CD4-positive, alpha-beta T cell (primary cell): Measurements from ENCODE around the gene HHAT. TPM values are rescaled to one million over a fixed set of nuclear protein-coding genes. Genes with fewer than 3 reads are reported as not detected.
A peak's percentile ranks its signal among the peaks of the same experiment; 100 is the strongest.

Experiments
- ATAC-seq: fragments of 200-7000 bp; cut with Tn5 transposase; one replicate; pipeline ENCODE4 v1.10.0; 2022; ENCODE audit warnings: mild to moderate bottlenecking; ENCODE audit not compliant: poor library complexity
- CTCF ChIA-PET: fragments of 350-600 bp; sonication (Branson Sonifier 250); formaldehyde crosslinking; loops from one replicate; lab custom pipeline; 2021; ENCODE audit warnings: antibody characterized with exemption, inconsistent platforms; lab: Charles Lee
- POLR2A ChIA-PET: fragments of 350-600 bp; sonication (Branson Sonifier 250); formaldehyde crosslinking; loops from one replicate; lab custom pipeline; 2021; ENCODE audit warnings: antibody characterized with exemption, inconsistent platforms; lab: Charles Lee
- DNase-seq, 14 experiments: peaks; one replicate each; pipeline ENCODE4 v3.0.0-alpha.2; 2013 to 2020; ENCODE audit warnings: mixed read lengths in 2 of 14
- H3K27ac ChIP-seq, 2 donors: one replicate each; pipeline versions ENCODE4 v1.5.1 to v1.7.0; 2013; ENCODE audit warnings: low read length in 2 of 2, low read depth in 1 of 2, mild to moderate bottlenecking in 1 of 2
- H3K27me3 ChIP-seq, 2 experiments: 1 replicate in 1 of 2; 2 replicates in 1 of 2; pipeline versions ENCODE4 v1.6.1 to v1.7.0; 2013; ENCODE audit warnings: low read length in 2 of 2, control low read depth in 1 of 2, mild to moderate bottlenecking in 1 of 2, moderate library complexity in 1 of 2; ENCODE audit not compliant: insufficient read depth in 2 of 2, control insufficient read depth in 1 of 2
- H3K36me3 ChIP-seq: one replicate; pipeline ENCODE4 v1.6.1; 2013; ENCODE audit warnings: low read length, control low read depth; ENCODE audit not compliant: insufficient read depth
- H3K4me1 ChIP-seq: one replicate; pipeline ENCODE4 v1.6.1; 2013; ENCODE audit warnings: low read length, control low read depth; ENCODE audit not compliant: insufficient read depth
- H3K4me3 ChIP-seq: one replicate; pipeline ENCODE4 v1.5.1; 2013; ENCODE audit warnings: mild to moderate bottlenecking, low read length, moderate library complexity
- H3K9me3 ChIP-seq, 2 experiments: 1 replicate in 1 of 2; 2 replicates in 1 of 2; pipeline versions ENCODE4 v1.6.1 to v1.7.0; 2013; ENCODE audit warnings: low read length in 2 of 2, mild to moderate bottlenecking in 2 of 2, control low read depth in 1 of 2, moderate library complexity in 1 of 2; ENCODE audit not compliant: control insufficient read depth in 1 of 2, insufficient read depth in 1 of 2
- H3K27ac Mint-ChIP-seq: one replicate; pipeline ENCODE4 v1.8.0; 2020; ENCODE audit warnings: mixed read lengths
- H3K27me3 Mint-ChIP-seq: one replicate; pipeline ENCODE4 v1.8.0; 2021; ENCODE audit warnings: mixed read lengths
- H3K36me3 Mint-ChIP-seq: one replicate; pipeline ENCODE4 v1.8.0; 2021; ENCODE audit warnings: low read depth, mixed read lengths
- H3K4me1 Mint-ChIP-seq: one replicate; pipeline ENCODE4 v1.8.0; 2021; ENCODE audit warnings: low read depth, mixed read lengths
- H3K4me3 Mint-ChIP-seq: one replicate; pipeline ENCODE4 v1.8.0; 2020; ENCODE audit warnings: mild to moderate bottlenecking, mixed read lengths
- H3K9me3 Mint-ChIP-seq: one replicate; pipeline ENCODE4 v1.8.0; 2020; ENCODE audit warnings: mixed read lengths
- CTCF ChIP-seq: fragments of 200-600 bp; IDR thresholded peaks from one replicate; pipeline ENCODE4 v1.8.0; 2022; ENCODE audit warnings: antibody characterized with exemption, mild to moderate bottlenecking
- intact Hi-C, 2 experiments: fragments of 100-400 bp; cut with DNase I in 1 of 2; cut with micrococcal nuclease in 1 of 2; formaldehyde crosslinking; loops; one replicate each; pipeline versions ENCODE4 v1.15.1 to v1.9.0; 2023 to 2025; cut with DNase I, micrococcal nuclease
- total RNA-seq, 174 experiments: library from RNA in 2 of 174; stranded (reverse) in 2 of 174; gene quantifications; one replicate each; pipeline ENCODE4 v1.2.3 and lab custom pipeline; 2021 to 2026

The HHAT gene
- total RNA-seq, 2 experiments from 2014 or later, result 3.1 to 3.3 TPM

GRCh38 chr1:210330279-210330866 is 1.7 kb downstream of the HHAT start:
- H3K27ac Mint-ChIP-seq, result peak overlapping the region; percentile 83
- TF ChIP-seq CTCF, result no peak
- no peaks in the 10 kb centered on the region for H3K9me3 ChIP-seq
- intact Hi-C loops, result no loop called here
- ATAC-seq (no peak), DNase-seq (no peak)
- H3K27ac ChIP-seq, result no peak overlapping the region
- POLR2A ChIA-PET, result interaction anchor here (1.3 kb wide), 1 partner anchor 10 kb away, joined by 3 read pairs; no protein-coding TSS in a partner anchor
- H3K36me3 ChIP-seq, result no peaks in the 10 kb centered on the region
- peaks cover 43% of the 10 kb centered on the region for H3K4me1 ChIP-seq
- H3K9me3 Mint-ChIP-seq, result peaks cover under 1% of the 10 kb centered on the region
- H3K4me3 Mint-ChIP-seq, result peak overlapping the region; percentile 95
- no peaks in the 10 kb centered on the region for H3K27me3 ChIP-seq
- CTCF ChIA-PET, result no interaction called here
- peaks cover 45% of the 10 kb centered on the region for H3K4me1 Mint-ChIP-seq
- peaks cover 3% of the 10 kb centered on the region for H3K27me3 Mint-ChIP-seq
- no peak overlapping the region for H3K4me3 ChIP-seq
- peaks cover 6% of the 10 kb centered on the region for H3K36me3 Mint-ChIP-seq

- no peak for TF ChIP-seq CTCF
- intact Hi-C loops, result loop anchor here in 1 of 2 experiments (2.0 kb wide), 1 partner anchor 69 kb away; no protein-coding TSS in a partner anchor
- H3K27ac ChIP-seq, result peak overlapping the region in 1 of 2 donors; percentile 68
- Mint-ChIP-seq H3K4me1 (peaks cover 45% of the 10 kb centered on the region), H3K36me3 (peaks cover 6% of the 10 kb centered on the region), H3K27ac (peak overlapping the region; percentile 83), H3K9me3 (no peaks in the 10 kb centered on the region), H3K27me3 (no peaks in the 10 kb centered on the region), H3K4me3 (peak overlapping the region; percentile 22)
- CTCF ChIA-PET, result interaction anchor here (1.0 to 2.1 kb wide), 4 partner anchors 10 to 42 kb away, joined by 4 to 12 read pairs (median 4); no protein-coding TSS in a partner anchor
- peak in 5 of 14 experiments; percentile 19 to 76 (median 64) for DNase-seq
- no peak overlapping the region for H3K4me3 ChIP-seq
- peak; percentile 59 for ATAC-seq
- no peaks in the 10 kb centered on the region for H3K9me3 ChIP-seq
- POLR2A ChIA-PET, result interaction anchor here (1.2 to 1.9 kb wide), 3 partner anchors 10 to 42 kb away, joined by 3 to 17 read pairs (median 4); no protein-coding TSS in a partner anchor
- H3K36me3 ChIP-seq, result no peaks in the 10 kb centered on the region
- H3K4me1 ChIP-seq, result peaks cover 43% of the 10 kb centered on the region
- H3K27me3 ChIP-seq, result no peaks in the 10 kb centered on the region
Observed at GRCh38 chr1:210332233-210332632, 3.5 kb downstream of the HHAT start.

GRCh38 chr1:210332719-210333398 is 4.2 kb downstream of the HHAT start:
- peaks cover 6% of the 10 kb centered on the region for H3K36me3 Mint-ChIP-seq
- peak overlapping the region; percentile 83 for H3K27ac Mint-ChIP-seq
- peak; percentile 72 for ATAC-seq
- intact Hi-C loops, result loop anchor here in 1 of 2 experiments (2.0 kb wide), 1 partner anchor 68 kb away; no protein-coding TSS in a partner anchor
- no peak overlapping the region for H3K4me3 ChIP-seq
- peaks cover 45% of the 10 kb centered on the region for H3K4me1 Mint-ChIP-seq
- no peaks in the 10 kb centered on the region for H3K27me3 Mint-ChIP-seq
- POLR2A ChIA-PET, result interaction anchor here (1.2 to 1.9 kb wide), 3 partner anchors 9 to 41 kb away, joined by 3 to 17 read pairs (median 4); no protein-coding TSS in a partner anchor
- no peaks in the 10 kb centered on the region for H3K27me3 ChIP-seq
- CTCF ChIA-PET, result interaction anchor here (0.9 to 2.1 kb wide), 5 partner anchors 9 to 41 kb away, joined by 3 to 12 read pairs (median 4); no protein-coding TSS in a partner anchor
- no peaks in the 10 kb centered on the region for H3K36me3 ChIP-seq
- no peak for TF ChIP-seq CTCF
- H3K27ac ChIP-seq, result peak overlapping the region in 1 of 2 donors; percentile 68
- H3K4me1 ChIP-seq, result peaks cover 40% of the 10 kb centered on the region
- DNase-seq, result peak in 10 of 14 experiments; percentile 7 to 83 (median 43)
- H3K4me3 Mint-ChIP-seq, result peak overlapping the region; percentile 22
- no peaks in the 10 kb centered on the region for H3K9me3 ChIP-seq
- no peaks in the 10 kb centered on the region for H3K9me3 Mint-ChIP-seq
